K562 (cell line): Measurements from ENCODE around the gene TK1. TPM values are rescaled to one million over a fixed set of nuclear protein-coding genes. Genes with fewer than 3 reads are reported as not detected.

Source experiments
- SMARCA5 ChIP-seq: fragments of 450-650 bp; IDR thresholded peaks from 2 replicates; pipeline ENCODE4 v1.6.1; 2016
- polyA plus RNA-seq, 8 experiments: library from polyadenylated mRNA; depleted of rRNA in 4 of 8; stranded (reverse) in 5 of 8; unstranded in 3 of 8; fragments of >200 nt; fragmentation: Nextera tagmentation in 2 of 8; fragmentation: Illumina TruSeq in 1 of 8; extraction: Ambion mirVana in 2 of 8; extraction: Trizol in 1 of 8; gene quantifications; 2 replicates each; pipeline versions ENCODE4 v1.2.1 to v1.2.3, GENCODE V29; 2011 to 2014; ENCODE audit warnings: inconsistent platforms in 1 of 8, missing spikeins in 1 of 8
- total RNA-seq, 7 experiments: library from RNA; depleted of rRNA in 6 of 7; stranded (reverse); fragments of >200 nt in 6 of 7; fragmentation: Illumina TruSeq in 2 of 7; extraction: Trizol in 2 of 7; gene quantifications; 2 replicates each; pipeline versions ENCODE4 v1.2.1 to v1.2.3, GENCODE V29; 2011 to 2021; ENCODE audit warnings: low replicate concordance in 1 of 7
- TF ChIP-seq, protein P1 (sequence below): fragments of 250-450 bp; sonication (Bioruptor Pico); IDR thresholded peaks from 2 replicates; pipeline ENCODE4 v1.5.0; 2020; ENCODE audit warnings: mild to moderate bottlenecking, borderline replicate concordance
- TF ChIP-seq, protein P2 (sequence below): fragments of 250-450 bp; sonication (Bioruptor Pico); IDR thresholded peaks from 2 replicates; pipeline ENCODE4 v1.5.0; 2021; ENCODE audit warnings: mild to moderate bottlenecking, moderate library complexity
- TF ChIP-seq, protein P3 (sequence below), 3 experiments: fragments of 200-800 bp in 1 of 3; fragments of 250-450 bp in 1 of 3; fragments of 450-650 bp in 1 of 3; sonication (Bioruptor Pico) in 1 of 3; sonication (Bioruptor generic) in 1 of 3; formaldehyde crosslinking in 1 of 3; IDR thresholded peaks; 2 replicates each; pipeline versions ENCODE4 v1.6.1 to v1.8.0; 2016 to 2022; ENCODE audit warnings: mild to moderate bottlenecking in 2 of 3, missing genetic modification characterization in 2 of 3, missing compliant biosample characterization in 1 of 3, moderate library complexity in 1 of 3
- TF ChIP-seq, protein P4 (sequence below), 2 experiments: fragments of 450-650 bp in 1 of 2; sonication (generic) in 1 of 2; formaldehyde crosslinking in 1 of 2; IDR thresholded peaks; 2 replicates each; pipeline versions ENCODE4 v1.7.1 to v1.9.0; 2016 to 2022; ENCODE audit warnings: inconsistent platforms in 1 of 2, mild to moderate bottlenecking in 1 of 2, missing genetic modification reagents in 1 of 2

Gene TK1
- total and polyA plus RNA-seq, 9 of the 15 experiments (the other 6 are each of a cell fraction or from before 2014, with no cell fraction given), result 8.4 to 280 (median 103) TPM

DNA sequence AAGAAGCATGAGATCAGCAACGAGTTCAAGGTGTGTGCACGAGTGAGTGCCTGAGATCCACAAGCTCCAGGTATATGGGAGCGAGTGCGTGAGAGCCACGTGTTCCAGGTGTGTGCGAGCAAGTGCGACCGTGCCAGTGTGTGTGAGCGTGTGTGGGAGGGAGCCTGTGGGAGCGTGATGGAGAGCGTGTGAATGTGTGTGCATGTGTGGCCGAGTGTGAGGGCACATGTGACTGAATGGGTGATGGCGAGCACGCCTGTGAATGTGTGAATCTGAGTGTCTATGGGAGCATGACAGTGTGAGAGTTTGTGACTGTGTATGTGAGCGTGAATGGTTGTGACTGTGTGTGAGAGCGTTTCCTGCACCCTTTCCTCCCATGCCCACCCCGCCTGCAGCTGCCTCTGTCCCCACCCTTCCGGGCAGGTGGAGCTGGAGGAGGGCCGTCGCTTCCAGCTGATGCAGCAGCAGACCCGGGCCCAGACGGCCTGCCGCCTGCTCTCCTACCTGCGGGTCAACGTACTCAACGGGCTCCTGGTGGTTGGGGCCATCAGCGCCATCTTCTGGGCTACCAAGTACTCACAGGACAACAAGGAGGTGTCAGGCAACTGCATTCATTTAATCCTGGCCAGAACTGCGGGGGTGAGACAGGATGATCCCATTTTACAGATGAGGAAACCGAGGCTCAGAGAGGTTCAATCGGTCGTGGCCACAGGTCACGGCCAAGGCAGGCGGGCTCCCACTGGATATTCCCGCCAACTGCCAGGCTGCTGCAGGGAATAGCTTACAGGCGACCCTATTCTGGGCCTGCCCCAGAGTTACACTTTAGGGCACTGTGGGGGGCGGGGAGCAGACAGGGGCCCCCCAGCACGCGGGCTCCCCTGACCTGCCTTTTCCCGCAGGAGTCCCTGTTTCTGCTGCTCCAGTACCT is 52.6 kb downstream of the TK1 start (continued):
- TF ChIP-seq, protein P1, sequence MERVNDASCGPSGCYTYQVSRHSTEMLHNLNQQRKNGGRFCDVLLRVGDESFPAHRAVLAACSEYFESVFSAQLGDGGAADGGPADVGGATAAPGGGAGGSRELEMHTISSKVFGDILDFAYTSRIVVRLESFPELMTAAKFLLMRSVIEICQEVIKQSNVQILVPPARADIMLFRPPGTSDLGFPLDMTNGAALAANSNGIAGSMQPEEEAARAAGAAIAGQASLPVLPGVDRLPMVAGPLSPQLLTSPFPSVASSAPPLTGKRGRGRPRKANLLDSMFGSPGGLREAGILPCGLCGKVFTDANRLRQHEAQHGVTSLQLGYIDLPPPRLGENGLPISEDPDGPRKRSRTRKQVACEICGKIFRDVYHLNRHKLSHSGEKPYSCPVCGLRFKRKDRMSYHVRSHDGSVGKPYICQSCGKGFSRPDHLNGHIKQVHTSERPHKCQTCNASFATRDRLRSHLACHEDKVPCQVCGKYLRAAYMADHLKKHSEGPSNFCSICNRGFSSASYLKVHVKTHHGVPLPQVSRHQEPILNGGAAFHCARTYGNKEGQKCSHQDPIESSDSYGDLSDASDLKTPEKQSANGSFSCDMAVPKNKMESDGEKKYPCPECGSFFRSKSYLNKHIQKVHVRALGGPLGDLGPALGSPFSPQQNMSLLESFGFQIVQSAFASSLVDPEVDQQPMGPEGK (CRISPR knock-in tag), result no peak
- TF ChIP-seq SMARCA5, result peak; percentile 96
- TF ChIP-seq, protein P2, sequence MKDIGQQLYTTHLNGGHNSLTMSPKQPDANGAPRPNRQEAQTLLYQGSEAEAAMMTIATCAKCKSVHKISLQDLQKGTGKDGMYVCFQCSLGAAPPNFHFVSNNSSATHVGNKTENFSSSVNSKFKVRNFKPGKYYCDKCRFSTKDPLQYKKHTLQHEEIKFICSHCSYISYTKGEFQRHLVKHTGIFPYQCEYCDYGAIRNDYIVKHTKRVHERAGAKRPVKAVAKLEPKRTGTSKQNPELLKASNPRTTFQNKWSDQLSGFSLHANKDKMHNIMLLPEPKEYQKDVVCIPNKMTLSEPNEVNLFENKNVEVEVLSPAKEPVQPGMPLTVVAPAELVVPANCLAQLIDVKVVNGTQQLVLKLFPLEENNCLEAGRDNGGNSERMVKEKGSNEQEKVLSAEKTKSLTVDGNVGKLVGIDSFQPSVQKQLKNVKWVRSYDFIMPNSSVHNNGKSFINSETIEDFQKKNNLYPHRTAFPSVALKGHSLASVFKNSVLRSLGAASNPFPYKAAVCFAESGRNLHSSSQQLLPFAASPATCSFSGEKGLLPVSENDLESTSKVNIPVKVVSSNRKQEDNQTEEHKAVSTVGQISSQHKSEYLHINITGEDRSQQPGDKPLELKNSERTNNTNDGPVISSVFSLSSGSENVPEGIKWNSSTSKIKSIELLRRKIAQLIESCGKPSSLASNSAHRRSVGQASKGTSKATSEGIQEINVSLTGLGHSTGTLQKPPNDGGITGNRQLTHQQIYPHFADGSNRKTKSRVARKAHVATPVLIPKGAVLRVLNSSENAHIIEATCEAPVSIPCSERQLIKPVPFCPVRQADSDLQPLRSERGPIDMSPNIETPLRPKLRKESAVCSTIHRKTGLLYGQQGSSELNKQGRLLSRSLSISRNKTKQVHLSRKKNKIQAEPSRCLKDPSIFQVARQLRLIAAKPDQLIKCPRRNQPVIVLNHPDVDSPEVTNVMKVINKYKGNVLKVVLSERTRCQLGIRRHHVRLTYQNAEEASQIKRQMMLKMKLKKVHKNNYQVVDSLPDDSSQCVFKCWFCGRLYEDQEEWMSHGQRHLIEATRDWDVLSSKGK (CRISPR knock-in tag), result no peak
- TF ChIP-seq, protein P3, sequence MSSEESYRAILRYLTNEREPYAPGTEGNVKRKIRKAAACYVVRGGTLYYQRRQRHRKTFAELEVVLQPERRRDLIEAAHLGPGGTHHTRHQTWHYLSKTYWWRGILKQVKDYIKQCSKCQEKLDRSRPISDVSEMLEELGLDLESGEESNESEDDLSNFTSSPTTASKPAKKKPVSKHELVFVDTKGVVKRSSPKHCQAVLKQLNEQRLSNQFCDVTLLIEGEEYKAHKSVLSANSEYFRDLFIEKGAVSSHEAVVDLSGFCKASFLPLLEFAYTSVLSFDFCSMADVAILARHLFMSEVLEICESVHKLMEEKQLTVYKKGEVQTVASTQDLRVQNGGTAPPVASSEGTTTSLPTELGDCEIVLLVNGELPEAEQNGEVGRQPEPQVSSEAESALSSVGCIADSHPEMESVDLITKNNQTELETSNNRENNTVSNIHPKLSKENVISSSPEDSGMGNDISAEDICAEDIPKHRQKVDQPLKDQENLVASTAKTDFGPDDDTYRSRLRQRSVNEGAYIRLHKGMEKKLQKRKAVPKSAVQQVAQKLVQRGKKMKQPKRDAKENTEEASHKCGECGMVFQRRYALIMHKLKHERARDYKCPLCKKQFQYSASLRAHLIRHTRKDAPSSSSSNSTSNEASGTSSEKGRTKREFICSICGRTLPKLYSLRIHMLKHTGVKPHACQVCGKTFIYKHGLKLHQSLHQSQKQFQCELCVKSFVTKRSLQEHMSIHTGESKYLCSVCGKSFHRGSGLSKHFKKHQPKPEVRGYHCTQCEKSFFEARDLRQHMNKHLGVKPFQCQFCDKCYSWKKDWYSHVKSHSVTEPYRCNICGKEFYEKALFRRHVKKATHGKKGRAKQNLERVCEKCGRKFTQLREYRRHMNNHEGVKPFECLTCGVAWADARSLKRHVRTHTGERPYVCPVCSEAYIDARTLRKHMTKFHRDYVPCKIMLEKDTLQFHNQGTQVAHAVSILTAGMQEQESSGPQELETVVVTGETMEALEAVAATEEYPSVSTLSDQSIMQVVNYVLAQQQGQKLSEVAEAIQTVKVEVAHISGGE (CRISPR knock-in tag; IDR thresholded peaks at IDR 0.05), result no peak
- TF ChIP-seq, protein P4, sequence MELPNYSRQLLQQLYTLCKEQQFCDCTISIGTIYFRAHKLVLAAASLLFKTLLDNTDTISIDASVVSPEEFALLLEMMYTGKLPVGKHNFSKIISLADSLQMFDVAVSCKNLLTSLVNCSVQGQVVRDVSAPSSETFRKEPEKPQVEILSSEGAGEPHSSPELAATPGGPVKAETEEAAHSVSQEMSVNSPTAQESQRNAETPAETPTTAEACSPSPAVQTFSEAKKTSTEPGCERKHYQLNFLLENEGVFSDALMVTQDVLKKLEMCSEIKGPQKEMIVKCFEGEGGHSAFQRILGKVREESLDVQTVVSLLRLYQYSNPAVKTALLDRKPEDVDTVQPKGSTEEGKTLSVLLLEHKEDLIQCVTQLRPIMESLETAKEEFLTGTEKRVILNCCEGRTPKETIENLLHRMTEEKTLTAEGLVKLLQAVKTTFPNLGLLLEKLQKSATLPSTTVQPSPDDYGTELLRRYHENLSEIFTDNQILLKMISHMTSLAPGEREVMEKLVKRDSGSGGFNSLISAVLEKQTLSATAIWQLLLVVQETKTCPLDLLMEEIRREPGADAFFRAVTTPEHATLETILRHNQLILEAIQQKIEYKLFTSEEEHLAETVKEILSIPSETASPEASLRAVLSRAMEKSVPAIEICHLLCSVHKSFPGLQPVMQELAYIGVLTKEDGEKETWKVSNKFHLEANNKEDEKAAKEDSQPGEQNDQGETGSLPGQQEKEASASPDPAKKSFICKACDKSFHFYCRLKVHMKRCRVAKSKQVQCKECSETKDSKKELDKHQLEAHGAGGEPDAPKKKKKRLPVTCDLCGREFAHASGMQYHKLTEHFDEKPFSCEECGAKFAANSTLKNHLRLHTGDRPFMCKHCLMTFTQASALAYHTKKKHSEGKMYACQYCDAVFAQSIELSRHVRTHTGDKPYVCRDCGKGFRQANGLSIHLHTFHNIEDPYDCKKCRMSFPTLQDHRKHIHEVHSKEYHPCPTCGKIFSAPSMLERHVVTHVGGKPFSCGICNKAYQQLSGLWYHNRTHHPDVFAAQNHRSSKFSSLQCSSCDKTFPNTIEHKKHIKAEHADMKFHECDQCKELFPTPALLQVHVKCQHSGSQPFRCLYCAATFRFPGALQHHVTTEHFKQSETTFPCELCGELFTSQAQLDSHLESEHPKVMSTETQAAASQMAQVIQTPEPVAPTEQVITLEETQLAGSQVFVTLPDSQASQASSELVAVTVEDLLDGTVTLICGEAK (IDR thresholded peaks at IDR 0.05), result no peak
- TF ChIP-seq, protein P4 (CRISPR knock-in tag; IDR thresholded peaks at IDR 0.05), result no peak
